NCI-H1048 (cell line): ENCODE measurements around the gene DDX24.

ENCODE experiments used
- DNase-seq: peaks from one replicate; lab custom pipeline; 2025; lab: John Stamatoyannopoulos, UW

DDX24 gene

DNA sequence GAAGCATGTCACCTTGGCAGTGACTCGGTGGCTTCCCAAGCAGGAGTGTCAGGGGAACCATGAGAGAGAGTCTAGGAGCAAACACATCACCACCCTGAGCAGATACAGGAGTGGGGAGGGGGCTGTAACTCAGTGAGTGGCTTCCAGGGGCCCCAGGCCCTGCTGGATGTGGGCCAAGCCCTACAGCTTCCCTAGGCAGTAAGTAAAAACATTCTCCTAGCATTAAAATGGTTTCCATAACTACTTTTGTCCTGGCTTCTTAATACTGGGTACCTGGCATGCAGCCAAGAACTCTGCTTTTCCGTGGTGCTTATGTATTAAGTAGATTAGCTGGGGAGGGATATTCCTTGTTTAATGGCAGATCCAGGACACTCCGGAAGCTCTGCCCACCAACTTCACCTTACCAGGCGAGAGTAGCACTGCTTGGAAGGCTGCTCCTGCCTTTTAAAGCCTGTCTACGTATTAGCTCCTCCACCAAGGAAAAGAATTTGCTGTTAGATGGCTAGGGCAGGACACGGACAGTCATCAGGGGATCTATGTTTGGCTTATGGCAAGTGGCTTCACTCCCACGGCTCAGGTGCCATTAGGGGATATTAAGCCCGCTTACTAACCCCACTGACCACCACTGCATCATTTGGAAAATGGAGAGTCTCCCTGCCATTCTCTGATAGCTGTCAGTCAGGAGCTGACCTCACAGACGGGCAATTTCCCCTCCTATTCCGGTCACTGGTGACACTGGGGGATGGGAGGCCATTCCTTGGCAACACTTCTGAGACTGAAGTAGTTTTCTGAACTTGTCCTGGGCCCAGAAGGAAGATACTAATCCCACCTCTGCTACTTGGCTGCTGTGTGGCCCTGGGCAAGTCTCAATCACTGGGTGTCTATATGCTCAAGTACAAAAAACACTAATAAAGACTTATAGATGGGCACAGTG, 32.0 kb downstream of the DDX24 start:
- no peak for DNase-seq

DNA sequence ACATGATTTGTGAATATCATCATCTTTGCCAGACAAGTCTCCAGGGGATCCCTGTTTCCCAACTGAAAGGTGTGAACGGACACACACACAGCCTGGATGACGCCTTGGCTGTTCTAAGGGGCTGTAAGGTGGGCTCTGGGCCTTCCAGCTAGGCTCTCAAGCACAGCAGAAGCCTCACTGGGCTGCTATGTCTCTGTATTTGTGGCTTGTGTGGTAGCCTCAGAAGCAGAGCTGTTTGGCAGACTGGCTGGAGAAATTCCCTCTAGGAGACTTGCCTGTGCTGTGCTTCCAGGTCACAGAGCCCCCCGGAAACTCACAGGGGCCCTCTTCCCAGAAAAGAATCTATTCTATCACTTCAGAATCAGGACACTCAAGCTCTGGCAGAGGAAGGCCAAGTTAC, 33.4 kb downstream of the DDX24 start:
- DNase-seq: no peak

GRCh38 chr14:94046696-94047250, 34.2 kb downstream of the DDX24 start:
- no peak for DNase-seq

GRCh38 chr14:94045563-94046345, 35.2 kb downstream of the DDX24 start:
- no peak for DNase-seq

GRCh38 chr14:94045101-94045500, 35.9 kb downstream of the DDX24 start:
- no peak for DNase-seq

- DNase-seq: no peak
Observed at GRCh38 chr14:94044476-94045091, 36.4 kb downstream of the DDX24 start.

DNA sequence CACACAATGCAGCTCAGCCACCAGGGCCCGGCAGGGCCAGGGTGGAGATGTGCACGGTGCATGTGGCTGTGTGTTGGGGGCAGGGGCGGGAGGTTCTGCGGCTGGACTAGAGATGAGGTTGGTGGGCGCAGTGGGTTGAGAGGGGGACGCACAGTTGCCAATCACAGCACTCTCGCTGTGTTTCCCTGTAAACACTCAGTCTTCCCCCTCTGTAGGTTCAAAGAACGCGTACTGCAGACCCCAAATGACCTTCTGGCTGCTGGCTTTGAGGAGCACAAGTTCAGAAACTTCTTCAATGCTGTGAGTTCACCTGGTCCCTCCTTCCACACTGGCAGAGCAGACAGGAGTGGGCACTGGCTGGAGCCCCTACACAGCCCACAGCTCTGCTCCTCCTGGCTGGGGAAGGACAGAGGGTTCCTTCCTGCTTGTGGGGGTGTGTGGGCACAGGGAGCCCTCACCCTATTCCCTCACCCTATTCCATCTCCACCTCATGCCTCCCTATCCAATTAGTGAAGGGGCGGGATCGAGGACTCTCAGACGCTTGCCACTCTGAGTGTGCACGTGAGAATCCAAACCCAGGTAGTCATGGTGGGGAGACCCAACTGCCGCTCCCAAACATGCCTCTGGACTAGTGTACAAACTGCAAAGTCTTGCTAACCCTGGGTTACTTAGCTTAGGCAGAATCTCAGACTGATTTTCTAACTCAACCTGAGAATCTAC, 37.1 kb downstream of the DDX24 start:
- DNase-seq: no peak

- no peak for DNase-seq
Observed at GRCh38 chr14:94043111-94043755, 37.8 kb downstream of the DDX24 start.

DNA sequence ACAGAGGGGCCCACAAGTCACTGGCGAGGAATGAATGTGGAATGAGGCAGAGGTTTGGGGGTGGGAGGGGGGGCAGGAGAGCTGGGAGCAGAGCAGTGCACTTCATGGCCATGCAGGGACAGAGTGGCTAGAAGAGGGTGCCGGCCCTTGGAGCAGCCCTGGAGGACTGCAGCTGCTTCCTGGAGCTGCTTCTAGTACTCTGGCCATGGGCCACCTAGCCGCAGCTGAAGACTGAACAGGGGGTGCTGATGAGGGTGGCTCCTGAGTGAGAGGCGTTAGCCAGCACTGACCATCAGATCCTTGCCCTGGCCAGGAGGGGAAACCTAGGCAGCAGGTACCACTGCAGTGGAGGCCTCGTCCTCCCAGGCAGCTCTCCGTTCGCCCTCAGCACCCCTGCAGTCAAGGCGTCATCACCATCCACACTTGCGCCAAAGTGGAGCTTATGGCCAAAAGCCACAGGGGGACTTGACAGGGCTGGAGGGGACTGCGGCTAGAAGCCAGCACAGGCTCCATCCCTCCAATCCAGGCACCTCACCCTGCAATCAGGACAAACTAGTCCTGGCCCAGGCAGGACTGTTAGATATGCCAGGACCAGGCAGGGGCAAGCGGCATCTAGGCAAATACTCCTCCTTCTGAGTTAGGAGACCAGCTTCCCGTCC, 38.4 kb downstream of the DDX24 start:
- no peak for DNase-seq

DNA sequence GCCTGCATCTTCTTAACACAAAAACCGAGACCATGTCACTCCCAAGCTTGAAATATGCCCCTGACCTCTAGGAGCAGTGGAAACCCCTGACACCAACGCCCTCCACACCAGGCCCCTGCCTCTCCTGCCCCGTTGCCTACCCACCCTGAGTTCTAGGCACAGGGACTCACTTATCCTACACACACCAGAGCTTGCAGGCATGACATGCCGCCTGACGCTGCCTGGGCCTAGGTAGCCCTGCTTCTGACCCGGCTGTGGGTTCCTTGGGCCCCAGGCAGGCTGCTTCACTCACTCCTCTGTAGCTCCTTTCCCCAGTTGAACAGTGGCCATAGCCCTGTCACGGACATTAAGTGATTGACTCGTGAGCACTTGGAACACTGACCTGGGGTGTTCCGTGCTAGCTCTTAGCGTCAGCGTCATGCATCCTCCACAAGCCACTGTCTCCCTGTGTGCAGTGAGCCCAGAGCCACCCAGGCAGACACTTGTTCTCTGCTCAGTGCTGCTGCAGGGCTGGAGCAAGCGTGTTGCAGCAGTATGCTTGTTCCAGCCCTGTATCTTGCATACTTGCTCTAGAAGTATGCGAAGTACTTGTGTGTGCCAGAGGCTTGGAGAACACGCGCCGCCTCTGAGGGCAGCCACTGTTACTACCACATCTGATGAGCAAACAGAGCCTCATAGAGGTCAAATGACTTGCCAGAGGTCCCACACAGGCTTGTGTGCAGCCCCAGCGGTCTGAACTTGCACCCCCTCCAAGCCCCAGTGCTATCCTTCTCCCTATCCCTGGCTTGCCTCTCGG, 39.3 kb downstream of the DDX24 start:
- no peak for DNase-seq

GRCh38 chr14:94040796-94041195, 40.2 kb downstream of the DDX24 start:
- DNase-seq: no peak

DNA sequence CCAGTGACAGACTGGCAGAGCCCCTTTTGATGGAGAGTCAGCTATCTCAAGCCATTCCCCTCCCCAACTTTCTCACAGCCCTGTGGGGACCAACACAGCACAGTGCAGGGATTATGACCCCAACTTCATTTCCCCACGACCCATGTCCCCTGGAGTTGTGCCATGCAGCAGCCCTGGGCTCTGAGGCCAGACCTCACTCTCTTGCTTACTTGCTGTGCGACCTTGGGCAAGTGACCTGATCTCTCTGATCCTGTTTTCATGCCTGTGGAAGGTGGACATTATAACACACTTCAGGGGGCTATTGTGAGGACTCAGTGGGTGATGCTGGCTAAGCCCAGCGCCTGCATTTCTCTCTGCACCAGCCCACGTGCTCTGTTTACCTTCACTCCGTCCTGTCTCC, 40.8 kb downstream of the DDX24 start:
- no peak for DNase-seq

- DNase-seq: no peak
Observed at GRCh38 chr14:94038921-94039629, 41.9 kb downstream of the DDX24 start.

- no peak for DNase-seq
Observed at GRCh38 chr14:94038510-94038909, 42.5 kb downstream of the DDX24 start.

GRCh38 chr14:94037954-94038353, 43.0 kb downstream of the DDX24 start:
- no peak for DNase-seq

DNA sequence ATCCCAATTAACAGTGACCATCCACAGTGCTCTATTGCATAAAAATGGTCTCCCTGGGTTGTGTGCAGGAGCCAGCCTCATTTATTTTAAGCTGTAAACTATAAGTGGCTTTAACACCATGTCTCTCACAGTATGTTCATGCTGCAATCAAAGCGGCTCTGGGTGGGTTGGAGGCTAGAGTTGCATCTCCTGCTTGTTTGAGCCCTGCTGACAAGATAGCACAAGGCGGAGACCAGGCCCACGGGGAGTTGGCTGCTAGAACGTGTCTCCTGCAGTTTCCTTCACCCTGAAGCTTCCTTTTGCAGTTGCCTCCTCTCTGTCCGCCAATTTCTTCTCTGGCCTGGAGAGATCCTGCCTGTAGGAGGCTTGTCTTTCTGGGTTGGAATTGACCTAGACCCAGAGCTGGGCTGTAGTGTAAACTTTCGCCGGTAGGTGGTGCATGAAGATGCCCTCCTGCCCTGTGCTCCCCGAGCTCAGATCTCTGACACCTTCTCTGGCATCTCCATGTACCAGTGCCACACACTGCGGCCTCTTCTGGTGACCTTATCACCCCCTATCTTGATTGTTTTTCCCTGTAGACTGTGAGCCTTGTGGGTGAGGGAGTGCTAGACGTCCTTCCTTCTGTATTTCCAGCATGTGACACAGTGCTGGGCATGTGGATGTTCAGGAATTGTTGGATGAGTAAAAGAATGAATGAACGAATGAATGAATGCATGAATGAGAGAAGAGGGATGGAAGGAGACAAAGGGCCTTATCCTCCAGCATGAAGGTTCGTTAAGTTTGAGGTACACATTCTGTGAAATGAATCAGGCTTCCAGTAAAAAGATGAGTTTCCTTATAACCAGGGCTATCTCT, 44.5 kb downstream of the DDX24 start:
- no peak for DNase-seq

- no peak for DNase-seq
Observed at GRCh38 chr14:94034886-94035285, 46.1 kb downstream of the DDX24 start.

- DNase-seq: no peak
Observed at GRCh38 chr14:94031883-94032279, 49.1 kb downstream of the DDX24 start.
